Activated CD8-positive, alpha-beta memory T cell treated with anti-CD3 and anti-CD28 coated beads for 48 hours (primary cell): ENCODE results near the gene NPRL2.

Experiments
- DNase-seq, 3 experiments: peaks; one replicate each; pipeline ENCODE4 v3.0.0-alpha.2; 2020; ENCODE audit warnings: low read depth in 2 of 3, low spot score in 2 of 3

NPRL2 gene

GRCh38 chr3:50350527-50351322 lies at the start of gene NPRL2, which contains the start of gene CYB561D2:
TSS of gene NPRL2 (minus strand) at chr3:50350775. CDS start at chr3:50350652, 123 bp downstream.
TSS of gene CYB561D2 (plus strand) at chr3:50350862. CDS start at chr3:50351434, 572 bp downstream.
- peak; percentile 95 to 99 (median 97) for DNase-seq

GRCh38 chr3:50396502-50396901 lies 45.9 kb upstream of the NPRL2 start:
- no peak for DNase-seq

GRCh38 chr3:50395070-50395860 lies 44.7 kb upstream of the NPRL2 start:
- no peak for DNase-seq

- no peak for DNase-seq
Observed at GRCh38 chr3:50393061-50393460, 42.5 kb upstream of the NPRL2 start.

- no peak for DNase-seq
Observed at GRCh38 chr3:50392101-50392715, 41.6 kb upstream of the NPRL2 start.

- no peak for DNase-seq
Observed at GRCh38 chr3:50390508-50391224, 40.1 kb upstream of the NPRL2 start.

- no peak for DNase-seq
Observed at GRCh38 chr3:50389414-50389767, 38.8 kb upstream of the NPRL2 start.

GRCh38 chr3:50388720-50389413 lies 38.3 kb upstream of the NPRL2 start:
- DNase-seq: no peak

GRCh38 chr3:50388016-50388719 lies 37.6 kb upstream of the NPRL2 start:
- no peak for DNase-seq

- DNase-seq: no peak
Observed at GRCh38 chr3:50385754-50386153, 35.2 kb upstream of the NPRL2 start.

- DNase-seq: no peak
Observed at GRCh38 chr3:50383750-50384149, 33.2 kb upstream of the NPRL2 start.

- DNase-seq: no peak
Observed at GRCh38 chr3:50382722-50383121, 32.1 kb upstream of the NPRL2 start.

GRCh38 chr3:50381383-50381782 lies 30.8 kb upstream of the NPRL2 start:
- no peak for DNase-seq

- DNase-seq: no peak
Observed at GRCh38 chr3:50380405-50381085, 30.0 kb upstream of the NPRL2 start.

GRCh38 chr3:50378757-50379156 lies 28.2 kb upstream of the NPRL2 start:
- DNase-seq: no peak

GRCh38 chr3:50378024-50378423 lies 27.4 kb upstream of the NPRL2 start:
- no peak for DNase-seq

- DNase-seq: no peak
Observed at GRCh38 chr3:50375258-50375931, 24.8 kb upstream of the NPRL2 start.

- DNase-seq: no peak
Observed at GRCh38 chr3:50374363-50375257, 24.0 kb upstream of the NPRL2 start.
